A673 (cell line): ENCODE results near the gene SDR42E1. TPM values are rescaled to one million over a fixed set of nuclear protein-coding genes. Genes with fewer than 3 reads are reported as not detected.

Source experiments
- BruUV-seq: library from RNA; stranded (reverse); fragments of 400-500 nt; replicated peaks from 2 replicates; lab custom pipeline; 2021; lab: Mats Ljungman, UMichigan
- CTCF ChIA-PET: fragments of 300-600 bp; sonication (Branson Sonifier 250); formaldehyde crosslinking; loops from one replicate; lab custom pipeline; 2022; ENCODE audit warnings: antibody characterized with exemption; lab: Charles Lee
- POLR2A ChIA-PET: fragments of 300-600 bp; sonication (Branson Sonifier 250); formaldehyde crosslinking; loops from one replicate; lab custom pipeline; 2022; ENCODE audit warnings: antibody characterized with exemption; ENCODE audit not compliant: low non-redundant PET; lab: Charles Lee
- DNase-seq: peaks from one replicate; pipeline ENCODE4 v3.0.0-alpha.2; 2015; ENCODE audit warnings: low spot score
- H3K27ac ChIP-seq: fragments of 200-600 bp; sonication (generic); 2 replicates; pipeline ENCODE4 v1.5.1; 2016; ENCODE audit warnings: mixed run types, low read depth, mild to moderate bottlenecking, mixed read lengths, antibody characterized with exemption, low read length; ENCODE audit not compliant: poor library complexity, severe bottlenecking
- H3K27me3 ChIP-seq: fragments of 200-600 bp; sonication (generic); replicated peaks from 2 replicates; pipeline ENCODE4 v1.6.1; 2017; ENCODE audit warnings: mixed run types, low read depth, mild to moderate bottlenecking, mixed read lengths, antibody characterized with exemption, low read length; ENCODE audit not compliant: insufficient read depth, poor library complexity
- H3K36me3 ChIP-seq: fragments of 200-600 bp; sonication (generic); 2 replicates; pipeline ENCODE4 v1.6.1; 2016; ENCODE audit warnings: mixed run types, mild to moderate bottlenecking, mixed read lengths, antibody characterized with exemption, low read length; ENCODE audit not compliant: insufficient read depth, poor library complexity, severe bottlenecking
- H3K4me1 ChIP-seq: fragments of 200-600 bp; sonication (generic); 2 replicates; pipeline ENCODE4 v1.6.1; 2017; ENCODE audit warnings: mixed run types, mild to moderate bottlenecking, mixed read lengths, antibody characterized with exemption, low read length; ENCODE audit not compliant: insufficient read depth, poor library complexity, severe bottlenecking
- H3K4me3 ChIP-seq: fragments of 200-600 bp; sonication (generic); 2 replicates; pipeline ENCODE4 v1.5.1; 2016; ENCODE audit warnings: low read depth, mixed run types, mild to moderate bottlenecking, mixed read lengths, low read length; ENCODE audit not compliant: poor library complexity, severe bottlenecking
- H3K9me3 ChIP-seq: fragments of 200-600 bp; sonication (generic); 2 replicates; pipeline ENCODE4 v1.6.1; 2016; ENCODE audit warnings: mixed run types, low read depth, mild to moderate bottlenecking, mixed read lengths, antibody characterized with exemption, low read length; ENCODE audit not compliant: poor library complexity, severe bottlenecking
- EZH2 ChIP-seq: fragments of 200-600 bp; sonication (generic); IDR thresholded peaks from 2 replicates; pipeline ENCODE4 v1.6.1; 2017; ENCODE audit warnings: borderline replicate concordance, low read depth, mild to moderate bottlenecking, mixed read lengths, antibody characterized with exemption, low read length; ENCODE audit not compliant: poor library complexity, severe bottlenecking
- intact Hi-C: fragments of 100-400 bp; cut with micrococcal nuclease; formaldehyde crosslinking; loops from one replicate; pipeline ENCODE4 v1.10.0; 2022; ENCODE audit not compliant: unreplicated experiment
- total RNA-seq: library from RNA; stranded (reverse); gene quantifications from 2 replicates; pipeline ENCODE4 v1.2.3, GENCODE V29; 2021
- TF ChIP-seq, protein P1 (sequence below): fragments of 300-800, 200-600 bp; sonication (generic); conservative IDR thresholded peaks from 2 replicates; pipeline ENCODE4 v1.5.1; 2017; ENCODE audit warnings: low read depth, mild to moderate bottlenecking, antibody characterized with exemption, low read length, moderate library complexity, mixed read lengths

SDR42E1 gene
- total RNA-seq, 1 experiment from 2014 or later: not detected

DNA sequence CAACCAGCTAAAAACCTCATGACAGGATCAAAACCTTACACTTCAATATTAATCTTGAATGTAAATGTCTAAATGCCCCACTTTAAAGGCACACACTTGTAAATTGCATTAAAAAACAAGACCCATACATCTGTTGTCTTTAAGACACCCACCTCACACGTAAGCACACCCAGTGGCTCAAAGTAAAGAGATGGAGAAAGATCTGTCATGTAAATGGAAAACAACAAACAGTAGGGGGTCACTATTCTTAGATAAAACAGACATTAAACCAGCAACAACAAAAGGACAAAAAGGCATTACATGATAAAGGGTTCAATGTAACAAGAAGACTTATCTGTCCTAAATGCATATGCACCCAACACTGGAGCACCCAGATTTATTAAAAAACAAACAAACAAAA is 35.6 kb downstream of the SDR42E1 start:
- no peaks in the 10 kb centered on the region for H3K36me3 ChIP-seq
- no peaks in the 10 kb centered on the region for H3K4me1 ChIP-seq
- no TSS peak for BruUV-seq
- ChIA-PET POLR2A (no interaction called here), CTCF (no interaction called here)
- H3K4me3 ChIP-seq: no peak overlapping the region
- intact Hi-C loops: no loop called here
- no peak for TF ChIP-seq EZH2
- TF ChIP-seq, protein P1, sequence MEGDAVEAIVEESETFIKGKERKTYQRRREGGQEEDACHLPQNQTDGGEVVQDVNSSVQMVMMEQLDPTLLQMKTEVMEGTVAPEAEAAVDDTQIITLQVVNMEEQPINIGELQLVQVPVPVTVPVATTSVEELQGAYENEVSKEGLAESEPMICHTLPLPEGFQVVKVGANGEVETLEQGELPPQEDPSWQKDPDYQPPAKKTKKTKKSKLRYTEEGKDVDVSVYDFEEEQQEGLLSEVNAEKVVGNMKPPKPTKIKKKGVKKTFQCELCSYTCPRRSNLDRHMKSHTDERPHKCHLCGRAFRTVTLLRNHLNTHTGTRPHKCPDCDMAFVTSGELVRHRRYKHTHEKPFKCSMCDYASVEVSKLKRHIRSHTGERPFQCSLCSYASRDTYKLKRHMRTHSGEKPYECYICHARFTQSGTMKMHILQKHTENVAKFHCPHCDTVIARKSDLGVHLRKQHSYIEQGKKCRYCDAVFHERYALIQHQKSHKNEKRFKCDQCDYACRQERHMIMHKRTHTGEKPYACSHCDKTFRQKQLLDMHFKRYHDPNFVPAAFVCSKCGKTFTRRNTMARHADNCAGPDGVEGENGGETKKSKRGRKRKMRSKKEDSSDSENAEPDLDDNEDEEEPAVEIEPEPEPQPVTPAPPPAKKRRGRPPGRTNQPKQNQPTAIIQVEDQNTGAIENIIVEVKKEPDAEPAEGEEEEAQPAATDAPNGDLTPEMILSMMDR: no peak
- DNase-seq: no peak
- H3K27me3 ChIP-seq: no peaks in the 10 kb centered on the region
- no peak overlapping the region for H3K27ac ChIP-seq
- peaks cover 6% of the 10 kb centered on the region for H3K9me3 ChIP-seq

DNA sequence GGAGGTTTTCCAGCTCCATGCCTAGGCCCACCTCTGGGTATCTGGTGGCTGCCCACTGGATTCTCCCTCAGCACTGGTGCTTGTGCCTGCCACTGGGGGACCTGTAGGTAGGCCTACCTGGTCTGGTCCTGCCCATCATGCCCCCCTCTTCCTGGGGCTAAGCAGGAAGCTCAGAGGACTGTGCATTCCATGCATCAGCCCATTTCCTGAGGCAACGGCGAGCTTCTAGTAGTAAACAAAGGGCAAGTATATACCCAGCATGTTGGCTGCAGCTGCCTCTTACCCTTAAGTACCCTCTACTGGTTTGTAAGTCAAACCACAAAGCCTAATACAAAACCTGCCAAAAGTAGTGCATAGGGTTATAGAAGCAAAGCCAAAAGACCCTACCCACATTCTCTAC is 37.5 kb downstream of the SDR42E1 start:
- no TSS peak for BruUV-seq
- Histone ChIP-seq H3K36me3 (no peaks in the 10 kb centered on the region), H3K27ac (no peak overlapping the region), H3K4me3 (no peak overlapping the region), H3K27me3 (no peaks in the 10 kb centered on the region), H3K9me3 (peaks cover 6% of the 10 kb centered on the region), H3K4me1 (no peaks in the 10 kb centered on the region)
- intact Hi-C loops: no loop called here
- DNase-seq: no peak
- POLR2A ChIA-PET: interaction anchor here (0.6 kb wide), 1 partner anchor 97 kb away, joined by 6 read pairs; no protein-coding TSS in a partner anchor
- TF ChIP-seq EZH2: no peak
- TF ChIP-seq, protein P1: no peak
- CTCF ChIA-PET: no interaction called here

DNA sequence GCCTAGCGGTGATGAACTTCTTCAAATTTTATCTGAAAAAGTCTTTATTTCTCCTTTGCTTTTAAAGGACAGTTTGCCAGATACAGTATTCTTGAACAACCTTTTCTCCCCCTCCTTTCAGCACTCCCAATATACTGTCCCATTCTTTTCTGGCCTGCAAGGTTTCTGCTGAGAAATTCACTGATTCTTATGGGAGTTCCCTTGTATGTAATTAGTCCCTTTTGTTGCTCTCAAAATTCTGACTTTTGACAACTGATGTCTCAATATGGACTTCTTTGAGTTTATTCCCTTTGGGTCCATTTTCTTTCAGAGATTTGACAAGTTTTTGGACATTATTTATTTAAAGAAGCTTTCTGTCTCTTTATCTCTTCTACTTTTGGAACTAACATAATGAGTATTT is 39.4 kb downstream of the SDR42E1 start:
- Histone ChIP-seq H3K9me3 (peaks cover 6% of the 10 kb centered on the region), H3K27me3 (no peaks in the 10 kb centered on the region), H3K36me3 (no peaks in the 10 kb centered on the region), H3K4me3 (no peak overlapping the region), H3K27ac (no peak overlapping the region), H3K4me1 (no peaks in the 10 kb centered on the region)
- no TSS peak for BruUV-seq
- ChIA-PET CTCF (no interaction called here), POLR2A (no interaction called here)
- no peak for DNase-seq
- intact Hi-C loops: no loop called here
- no peak for TF ChIP-seq EZH2
- TF ChIP-seq, protein P1: no peak
